Measurements from ENCODE around the gene PHLPP1. TPM values are rescaled to one million over a fixed set of nuclear protein-coding genes. Genes with fewer than 3 reads are reported as not detected.
A peak's percentile ranks its signal among the peaks of the same experiment; 100 is the strongest.

The PHLPP1 gene
- total RNA-seq, 4 donors from 2014 or later = 28.1 to 56.6 (median 37.1) TPM

- H3K36me3 ChIP-seq = no peaks in the 10 kb centered on the region
- peaks cover 45% of the 10 kb centered on the region for H3K4me1 ChIP-seq
- no peak overlapping the region for H3K27ac ChIP-seq
- WGBS = 94% methylated on average over 1 of the region's 1 CpG
- TF ChIP-seq CTCF (IDR thresholded peaks at IDR 0.05) = no peak
- TF ChIP-seq POLR2A (IDR thresholded peaks at IDR 0.05) = no peak
- no peak for TF ChIP-seq POLR2AphosphoS5 (IDR thresholded peaks at IDR 0.05)
- TF ChIP-seq EP300 (IDR thresholded peaks at IDR 0.05) = no peak
- H3K27me3 ChIP-seq = no peaks in the 10 kb centered on the region
- no peak for DNase-seq (ENCODE audit: low spot score in 2 of 2)
- no peak overlapping the region for H3K4me3 ChIP-seq
- no peaks in the 10 kb centered on the region for H3K9me3 ChIP-seq
Measured at GRCh38 chr18:62755454-62755853, 40.1 kb downstream of the PHLPP1 start.

GRCh38 chr18:62755946-62756345 is 40.6 kb downstream of the PHLPP1 start:
- Histone ChIP-seq H3K27ac (no peak overlapping the region), H3K4me3 (no peak overlapping the region), H3K4me1 (peaks cover 46% of the 10 kb centered on the region), H3K27me3 (no peaks in the 10 kb centered on the region), H3K9me3 (no peaks in the 10 kb centered on the region), H3K36me3 (no peaks in the 10 kb centered on the region)
- DNase-seq (ENCODE audit: low spot score in 2 of 2) = no peak
- WGBS = 72% methylated on average over 2 of the region's 2 CpGs
- no peak for TF ChIP-seq EP300 (IDR thresholded peaks at IDR 0.05)
- no peak for TF ChIP-seq CTCF (IDR thresholded peaks at IDR 0.05)
- no peak for TF ChIP-seq POLR2A (IDR thresholded peaks at IDR 0.05)
- no peak for TF ChIP-seq POLR2AphosphoS5 (IDR thresholded peaks at IDR 0.05)

GRCh38 chr18:62757399-62758010 is 42.2 kb downstream of the PHLPP1 start:
- no peaks in the 10 kb centered on the region for H3K36me3 ChIP-seq
- no peak overlapping the region for H3K4me3 ChIP-seq
- peaks cover 37% of the 10 kb centered on the region for H3K4me1 ChIP-seq
- H3K27ac ChIP-seq = no peak overlapping the region
- no peak for TF ChIP-seq POLR2A (IDR thresholded peaks at IDR 0.05)
- TF ChIP-seq EP300 (IDR thresholded peaks at IDR 0.05) = no peak
- TF ChIP-seq POLR2AphosphoS5 (IDR thresholded peaks at IDR 0.05) = no peak
- TF ChIP-seq CTCF (IDR thresholded peaks at IDR 0.05) = no peak
- H3K27me3 ChIP-seq = no peaks in the 10 kb centered on the region
- DNase-seq (ENCODE audit: low spot score in 2 of 2) = no peak
- H3K9me3 ChIP-seq = no peaks in the 10 kb centered on the region
- WGBS = 54% methylated on average over 6 of the region's 6 CpGs

GRCh38 chr18:62758591-62758990 is 43.2 kb downstream of the PHLPP1 start:
- Histone ChIP-seq H3K36me3 (no peaks in the 10 kb centered on the region), H3K27ac (no peak overlapping the region), H3K4me1 (peaks cover 34% of the 10 kb centered on the region), H3K27me3 (no peaks in the 10 kb centered on the region), H3K4me3 (no peak overlapping the region), H3K9me3 (no peaks in the 10 kb centered on the region)
- no peak for DNase-seq (ENCODE audit: low spot score in 2 of 2)
- TF ChIP-seq CTCF (IDR thresholded peaks at IDR 0.05) (no peak), POLR2A (IDR thresholded peaks at IDR 0.05) (no peak), EP300 (IDR thresholded peaks at IDR 0.05) (no peak), POLR2AphosphoS5 (IDR thresholded peaks at IDR 0.05) (no peak)
- 42% methylated on average over 3 of the region's 3 CpGs for WGBS

GRCh38 chr18:62759704-62760402 is 44.5 kb downstream of the PHLPP1 start:
- no peak overlapping the region for H3K4me3 ChIP-seq
- H3K27me3 ChIP-seq = no peaks in the 10 kb centered on the region
- no peaks in the 10 kb centered on the region for H3K36me3 ChIP-seq
- 47% methylated on average over 5 of the region's 5 CpGs for WGBS
- H3K9me3 ChIP-seq = no peaks in the 10 kb centered on the region
- H3K27ac ChIP-seq = peak overlapping the region; percentile 6
- H3K4me1 ChIP-seq = peaks cover 37% of the 10 kb centered on the region
- no peak for DNase-seq (ENCODE audit: low spot score in 2 of 2)
- TF ChIP-seq POLR2AphosphoS5 (IDR thresholded peaks at IDR 0.05) (no peak), EP300 (IDR thresholded peaks at IDR 0.05) (no peak), POLR2A (IDR thresholded peaks at IDR 0.05) (no peak), CTCF (IDR thresholded peaks at IDR 0.05) (no peak)

Measured in suprapubic skin (tissue), 4 donors.